NCI-H1105 treated with DMSO at 0.1 percent for 48 hours (cell line): Measurements from ENCODE around the gene INO80.
"Not testable (repeated sequence)": the region's sequence is repeated elsewhere in the genome, so short reads cannot be mapped to it uniquely, and the experiment has no call there.

ENCODE experiments used
- DNase-seq: peaks from one replicate; lab custom pipeline; 2025; lab: John Stamatoyannopoulos, UW

Gene INO80, protein sequence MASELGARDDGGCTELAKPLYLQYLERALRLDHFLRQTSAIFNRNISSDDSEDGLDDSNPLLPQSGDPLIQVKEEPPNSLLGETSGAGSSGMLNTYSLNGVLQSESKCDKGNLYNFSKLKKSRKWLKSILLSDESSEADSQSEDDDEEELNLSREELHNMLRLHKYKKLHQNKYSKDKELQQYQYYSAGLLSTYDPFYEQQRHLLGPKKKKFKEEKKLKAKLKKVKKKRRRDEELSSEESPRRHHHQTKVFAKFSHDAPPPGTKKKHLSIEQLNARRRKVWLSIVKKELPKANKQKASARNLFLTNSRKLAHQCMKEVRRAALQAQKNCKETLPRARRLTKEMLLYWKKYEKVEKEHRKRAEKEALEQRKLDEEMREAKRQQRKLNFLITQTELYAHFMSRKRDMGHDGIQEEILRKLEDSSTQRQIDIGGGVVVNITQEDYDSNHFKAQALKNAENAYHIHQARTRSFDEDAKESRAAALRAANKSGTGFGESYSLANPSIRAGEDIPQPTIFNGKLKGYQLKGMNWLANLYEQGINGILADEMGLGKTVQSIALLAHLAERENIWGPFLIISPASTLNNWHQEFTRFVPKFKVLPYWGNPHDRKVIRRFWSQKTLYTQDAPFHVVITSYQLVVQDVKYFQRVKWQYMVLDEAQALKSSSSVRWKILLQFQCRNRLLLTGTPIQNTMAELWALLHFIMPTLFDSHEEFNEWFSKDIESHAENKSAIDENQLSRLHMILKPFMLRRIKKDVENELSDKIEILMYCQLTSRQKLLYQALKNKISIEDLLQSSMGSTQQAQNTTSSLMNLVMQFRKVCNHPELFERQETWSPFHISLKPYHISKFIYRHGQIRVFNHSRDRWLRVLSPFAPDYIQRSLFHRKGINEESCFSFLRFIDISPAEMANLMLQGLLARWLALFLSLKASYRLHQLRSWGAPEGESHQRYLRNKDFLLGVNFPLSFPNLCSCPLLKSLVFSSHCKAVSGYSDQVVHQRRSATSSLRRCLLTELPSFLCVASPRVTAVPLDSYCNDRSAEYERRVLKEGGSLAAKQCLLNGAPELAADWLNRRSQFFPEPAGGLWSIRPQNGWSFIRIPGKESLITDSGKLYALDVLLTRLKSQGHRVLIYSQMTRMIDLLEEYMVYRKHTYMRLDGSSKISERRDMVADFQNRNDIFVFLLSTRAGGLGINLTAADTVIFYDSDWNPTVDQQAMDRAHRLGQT (N-terminal part only)

GRCh38 chr15:41116116-41116961, at the start of gene INO80:
INO80 (minus strand) TSS chr15:41116280; CDS start chr15:41096310, 19,970 bp downstream.
- peak; percentile 86 for DNase-seq

- DNase-seq: no peak
Observed at GRCh38 chr15:41161736-41162135, 45.7 kb upstream of the INO80 start.

- no peak for DNase-seq
Observed at GRCh38 chr15:41161336-41161735, 45.3 kb upstream of the INO80 start.

- no peak for DNase-seq
Observed at GRCh38 chr15:41160639-41161315, 44.7 kb upstream of the INO80 start.

DNA sequence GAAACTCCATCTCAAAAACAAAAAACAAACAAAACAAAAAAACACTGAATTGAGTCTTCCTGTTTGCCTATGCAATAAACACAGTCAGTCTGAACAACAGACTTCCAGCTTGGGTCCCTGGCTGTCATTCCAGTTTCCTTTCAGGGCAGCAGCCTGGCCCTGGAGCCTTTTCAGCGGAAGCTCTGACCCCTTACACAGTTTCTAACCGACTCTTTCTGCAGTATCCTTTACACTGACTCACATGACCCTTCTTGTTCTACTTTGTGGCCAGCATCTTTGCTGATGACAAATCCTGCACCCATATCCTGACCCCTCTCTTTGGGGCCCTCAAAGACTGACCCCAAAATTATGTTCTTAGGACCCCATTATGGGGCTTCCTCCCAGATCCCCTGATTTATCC, 38.3 kb upstream of the INO80 start:
- no peak for DNase-seq

GRCh38 chr15:41153733-41154132, 37.7 kb upstream of the INO80 start:
- DNase-seq: no peak

DNA sequence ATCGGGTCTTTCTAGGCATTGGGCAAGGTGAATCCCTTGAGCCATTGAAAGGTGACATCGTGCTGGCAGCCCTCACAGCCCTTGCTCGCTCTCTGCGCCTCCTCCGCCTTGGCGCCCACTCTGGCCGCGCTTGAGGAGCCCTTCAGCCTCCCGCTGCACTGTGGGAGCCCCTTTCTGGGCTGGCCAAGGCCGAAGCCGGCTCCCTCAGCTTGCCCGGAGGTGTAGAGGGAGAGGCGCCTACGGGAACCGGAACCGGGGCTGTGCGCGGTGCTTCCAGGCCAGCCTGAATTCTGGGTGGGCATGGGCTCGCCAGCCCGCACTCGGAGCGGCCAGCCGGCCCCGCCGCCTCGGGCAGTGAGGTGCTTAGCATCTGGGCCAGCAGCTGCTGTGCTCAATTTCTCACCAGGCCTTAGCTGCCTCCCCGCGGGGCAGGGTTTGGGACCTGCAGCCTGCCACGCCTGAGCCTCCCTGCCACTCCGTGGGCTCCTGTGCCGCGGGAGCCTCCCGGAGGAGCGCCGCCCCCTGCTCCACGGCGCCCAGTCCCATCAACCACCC, 35.4 kb upstream of the INO80 start:
- DNase-seq: no peak

- no peak for DNase-seq
Observed at GRCh38 chr15:41150279-41150678, 34.2 kb upstream of the INO80 start.

GRCh38 chr15:41148065-41148464, 32.0 kb upstream of the INO80 start:
- DNase-seq: no peak

DNA sequence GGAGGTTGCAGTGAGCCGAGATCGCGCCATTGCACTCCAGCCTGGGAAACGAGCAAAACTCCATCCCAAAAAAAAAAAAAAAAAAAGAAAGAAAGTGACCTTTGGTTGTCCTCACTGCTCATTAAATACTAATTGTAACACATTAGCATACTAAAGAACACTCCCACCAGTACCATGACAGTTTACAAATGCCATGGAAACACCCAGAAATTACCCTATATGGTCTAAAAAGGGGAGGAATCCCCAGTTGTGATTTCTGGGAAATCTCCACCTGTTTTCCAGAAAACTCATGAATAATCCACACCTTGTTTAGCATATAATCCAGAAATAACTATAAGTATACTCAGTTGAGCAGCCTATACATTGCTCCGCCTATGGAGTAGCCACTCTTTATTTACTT, 23.5 kb upstream of the INO80 start:
- DNase-seq: no peak

GRCh38 chr15:41139112-41139511, 23.0 kb upstream of the INO80 start:
- not testable (repeated sequence) for DNase-seq

DNA sequence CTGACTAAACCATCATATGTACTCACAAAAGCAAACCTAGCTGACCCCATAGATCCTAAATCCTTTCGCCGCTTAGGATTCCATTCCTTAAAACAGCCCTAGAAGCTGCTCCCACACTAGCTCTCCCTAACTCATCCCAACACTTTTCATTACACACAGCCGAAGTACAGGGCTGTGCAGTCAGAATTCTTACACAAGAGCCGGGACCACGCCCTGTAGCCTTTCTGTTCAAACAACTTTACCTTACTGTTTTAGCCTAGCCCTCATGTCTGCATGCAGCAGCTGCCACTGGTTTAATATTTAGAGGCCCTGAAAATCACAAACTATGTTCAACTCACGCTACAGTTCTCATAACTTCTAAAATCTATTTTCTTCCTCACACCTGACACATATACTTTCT, 19.5 kb upstream of the INO80 start:
- DNase-seq: not testable (repeated sequence)

- DNase-seq: no peak
Observed at GRCh38 chr15:41133454-41133853, 17.4 kb upstream of the INO80 start.

- not testable (repeated sequence) for DNase-seq
Observed at GRCh38 chr15:41132094-41132493, 16.0 kb upstream of the INO80 start.

DNA sequence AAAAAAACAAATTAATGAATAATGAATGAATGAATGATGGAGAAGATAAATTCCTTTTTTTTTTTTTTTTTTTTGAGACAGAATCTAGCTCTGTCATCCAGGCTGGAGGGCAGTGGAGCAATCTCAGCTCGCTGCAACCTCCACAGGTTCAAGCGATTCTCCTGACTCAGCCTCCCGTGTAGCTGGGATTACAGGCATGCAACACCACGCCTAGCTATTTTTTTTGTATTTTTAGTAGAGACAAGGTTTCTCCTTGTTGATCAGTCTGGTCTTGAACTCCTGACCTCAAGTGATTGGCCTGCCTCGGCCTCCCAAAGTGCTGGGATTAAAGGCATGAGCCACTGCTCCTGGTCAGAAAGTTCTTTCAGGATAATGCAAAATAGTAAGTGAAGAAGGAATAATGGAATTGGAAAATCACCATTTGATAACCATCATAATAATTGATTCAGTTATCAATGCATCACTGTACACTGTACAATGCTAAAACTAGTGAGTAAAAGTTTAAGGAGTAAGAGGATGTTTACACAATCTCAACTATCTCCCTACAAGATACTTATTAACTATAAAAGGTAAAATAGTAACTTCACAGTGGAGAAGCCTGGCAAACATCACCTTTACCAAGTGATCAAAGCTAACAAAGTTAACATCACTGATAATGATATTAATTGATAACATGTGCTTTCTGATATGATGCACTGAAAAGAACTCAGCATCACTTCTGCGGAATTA, 12.3 kb upstream of the INO80 start:
- DNase-seq: no peak

- no peak for DNase-seq
Observed at GRCh38 chr15:41125931-41126642, 10.0 kb upstream of the INO80 start.

- no peak for DNase-seq
Observed at GRCh38 chr15:41125063-41125669, 9.1 kb upstream of the INO80 start.

GRCh38 chr15:41124058-41124457, 8.0 kb upstream of the INO80 start:
- DNase-seq: no peak

DNA sequence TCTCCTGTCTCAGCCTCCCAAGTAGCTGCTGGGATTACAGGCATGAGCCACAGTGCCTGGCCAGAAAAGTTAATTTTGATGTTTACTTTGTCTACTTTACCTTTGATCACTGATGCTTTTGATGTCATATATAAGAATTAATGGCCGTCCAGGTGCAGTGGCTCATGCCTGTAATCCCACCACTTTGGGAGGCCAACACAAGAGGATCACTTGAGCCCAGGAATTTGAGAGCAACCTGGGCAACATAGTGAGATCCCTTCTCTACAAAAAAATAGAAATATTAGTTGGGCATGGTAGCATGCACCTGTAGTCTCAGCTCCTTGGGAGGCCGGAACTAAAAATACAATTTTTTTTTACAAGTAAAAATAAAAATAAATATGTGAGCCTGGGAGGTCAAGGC, 6.8 kb upstream of the INO80 start:
- no peak for DNase-seq
